HL-60 (cell line): ENCODE data around the gene CAMK2D.

Source experiments
- DNase-seq, 2 experiments: peaks; one replicate each; pipeline ENCODE4 v3.0.0-alpha.2; 2010 to 2020; ENCODE audit warnings: low read depth in 1 of 2, low spot score in 1 of 2
- H3K27ac ChIP-seq: fragments of 250-450 bp; sonication (Bioruptor Pico); replicated peaks from 2 replicates; pipeline ENCODE4 v1.5.1; 2020; ENCODE audit warnings: mild to moderate bottlenecking, moderate library complexity
- H3K27me3 ChIP-seq: fragments of 250-450 bp; sonication (Bioruptor Pico); 2 replicates; pipeline ENCODE4 v1.5.1; 2021; ENCODE audit warnings: mild to moderate bottlenecking, moderate library complexity; ENCODE audit not compliant: insufficient read depth, poor library complexity, severe bottlenecking
- H3K4me3 ChIP-seq: replicated peaks from 2 replicates; pipeline ENCODE4 v1.5.1; 2011; ENCODE audit warnings: mild to moderate bottlenecking, control low read depth, low read length; ENCODE audit not compliant: insufficient read depth
- GABPA ChIP-seq: IDR thresholded peaks from 2 replicates; pipeline ENCODE4 v1.6.1; 2012; ENCODE audit warnings: low read depth
- POLR2AphosphoS5 ChIP-seq: IDR thresholded peaks from 2 replicates; pipeline ENCODE4 v1.6.1; 2012; ENCODE audit warnings: low read depth
- SPI1 ChIP-seq: IDR thresholded peaks from 2 replicates; pipeline ENCODE4 v1.6.1; 2012; ENCODE audit warnings: low read depth, mild to moderate bottlenecking, borderline replicate concordance
- TF ChIP-seq, protein P1 (sequence below): IDR thresholded peaks from 2 replicates; pipeline ENCODE4 v1.6.1; 2012; ENCODE audit warnings: low read depth; ENCODE audit not compliant: insufficient replicate concordance
- TF ChIP-seq, protein P2 (sequence below): IDR thresholded peaks from one replicate; pipeline ENCODE4 v1.5.1; 2011; ENCODE audit warnings: low read length, control low read depth, inconsistent platforms; ENCODE audit not compliant: insufficient read depth

Gene CAMK2D

GRCh38 chr4:113483131-113483530, 278.4 kb downstream of the CAMK2D start:
- TF ChIP-seq SPI1 = no peak
- TF ChIP-seq GABPA = no peak
- TF ChIP-seq, protein P1, sequence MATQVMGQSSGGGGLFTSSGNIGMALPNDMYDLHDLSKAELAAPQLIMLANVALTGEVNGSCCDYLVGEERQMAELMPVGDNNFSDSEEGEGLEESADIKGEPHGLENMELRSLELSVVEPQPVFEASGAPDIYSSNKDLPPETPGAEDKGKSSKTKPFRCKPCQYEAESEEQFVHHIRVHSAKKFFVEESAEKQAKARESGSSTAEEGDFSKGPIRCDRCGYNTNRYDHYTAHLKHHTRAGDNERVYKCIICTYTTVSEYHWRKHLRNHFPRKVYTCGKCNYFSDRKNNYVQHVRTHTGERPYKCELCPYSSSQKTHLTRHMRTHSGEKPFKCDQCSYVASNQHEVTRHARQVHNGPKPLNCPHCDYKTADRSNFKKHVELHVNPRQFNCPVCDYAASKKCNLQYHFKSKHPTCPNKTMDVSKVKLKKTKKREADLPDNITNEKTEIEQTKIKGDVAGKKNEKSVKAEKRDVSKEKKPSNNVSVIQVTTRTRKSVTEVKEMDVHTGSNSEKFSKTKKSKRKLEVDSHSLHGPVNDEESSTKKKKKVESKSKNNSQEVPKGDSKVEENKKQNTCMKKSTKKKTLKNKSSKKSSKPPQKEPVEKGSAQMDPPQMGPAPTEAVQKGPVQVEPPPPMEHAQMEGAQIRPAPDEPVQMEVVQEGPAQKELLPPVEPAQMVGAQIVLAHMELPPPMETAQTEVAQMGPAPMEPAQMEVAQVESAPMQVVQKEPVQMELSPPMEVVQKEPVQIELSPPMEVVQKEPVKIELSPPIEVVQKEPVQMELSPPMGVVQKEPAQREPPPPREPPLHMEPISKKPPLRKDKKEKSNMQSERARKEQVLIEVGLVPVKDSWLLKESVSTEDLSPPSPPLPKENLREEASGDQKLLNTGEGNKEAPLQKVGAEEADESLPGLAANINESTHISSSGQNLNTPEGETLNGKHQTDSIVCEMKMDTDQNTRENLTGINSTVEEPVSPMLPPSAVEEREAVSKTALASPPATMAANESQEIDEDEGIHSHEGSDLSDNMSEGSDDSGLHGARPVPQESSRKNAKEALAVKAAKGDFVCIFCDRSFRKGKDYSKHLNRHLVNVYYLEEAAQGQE = no peak
- no peak for TF ChIP-seq POLR2AphosphoS5
- TF ChIP-seq, protein P2, sequence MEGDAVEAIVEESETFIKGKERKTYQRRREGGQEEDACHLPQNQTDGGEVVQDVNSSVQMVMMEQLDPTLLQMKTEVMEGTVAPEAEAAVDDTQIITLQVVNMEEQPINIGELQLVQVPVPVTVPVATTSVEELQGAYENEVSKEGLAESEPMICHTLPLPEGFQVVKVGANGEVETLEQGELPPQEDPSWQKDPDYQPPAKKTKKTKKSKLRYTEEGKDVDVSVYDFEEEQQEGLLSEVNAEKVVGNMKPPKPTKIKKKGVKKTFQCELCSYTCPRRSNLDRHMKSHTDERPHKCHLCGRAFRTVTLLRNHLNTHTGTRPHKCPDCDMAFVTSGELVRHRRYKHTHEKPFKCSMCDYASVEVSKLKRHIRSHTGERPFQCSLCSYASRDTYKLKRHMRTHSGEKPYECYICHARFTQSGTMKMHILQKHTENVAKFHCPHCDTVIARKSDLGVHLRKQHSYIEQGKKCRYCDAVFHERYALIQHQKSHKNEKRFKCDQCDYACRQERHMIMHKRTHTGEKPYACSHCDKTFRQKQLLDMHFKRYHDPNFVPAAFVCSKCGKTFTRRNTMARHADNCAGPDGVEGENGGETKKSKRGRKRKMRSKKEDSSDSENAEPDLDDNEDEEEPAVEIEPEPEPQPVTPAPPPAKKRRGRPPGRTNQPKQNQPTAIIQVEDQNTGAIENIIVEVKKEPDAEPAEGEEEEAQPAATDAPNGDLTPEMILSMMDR = no peak
- no peaks in the 10 kb centered on the region for H3K27me3 ChIP-seq
- no peak overlapping the region for H3K27ac ChIP-seq
- DNase-seq = no peak
- H3K4me3 ChIP-seq = no peak overlapping the region

GRCh38 chr4:113482325-113482724, 279.2 kb downstream of the CAMK2D start:
- Histone ChIP-seq H3K27ac (no peak overlapping the region), H3K4me3 (no peak overlapping the region), H3K27me3 (no peaks in the 10 kb centered on the region)
- TF ChIP-seq, protein P2 = no peak
- TF ChIP-seq GABPA (no peak), SPI1 (no peak), POLR2AphosphoS5 (no peak)
- TF ChIP-seq, protein P1 = no peak
- no peak for DNase-seq

- Histone ChIP-seq H3K4me3 (no peak overlapping the region), H3K27ac (no peak overlapping the region), H3K27me3 (no peaks in the 10 kb centered on the region)
- TF ChIP-seq GABPA (no peak), POLR2AphosphoS5 (no peak), SPI1 (no peak)
- TF ChIP-seq, protein P1 = no peak
- TF ChIP-seq, protein P2 = no peak
- no peak for DNase-seq
Observed at GRCh38 chr4:113481820-113482219, 279.7 kb downstream of the CAMK2D start.
